Heart left ventricle (tissue), 13 donors: Measurements from ENCODE around the gene SOX8.

Experiments used
- CTCF ChIP-seq, 12 donors: fragments of 200-600 bp; sonication (generic) in 4 of 12; IDR thresholded peaks; one replicate each; pipeline versions ENCODE4 v1.5.0 to v1.8.0; 2018 to 2022; ENCODE audit warnings: antibody characterized with exemption in 12 of 12, mild to moderate bottlenecking in 5 of 12
- POLR2A ChIP-seq, 2 donors: fragments of 450-650 bp; IDR thresholded peaks; one replicate each; pipeline ENCODE4 v1.6.1; 2017; ENCODE audit warnings: antibody characterized with exemption in 2 of 2, mild to moderate bottlenecking in 2 of 2, moderate library complexity in 2 of 2
- donor health status: ischemic (EF 13 %, LVEDD 7.1; RV severe dilation, severe dysfunction).
- donor health status: DM: no; HTN: yes; CAD: no.
- donor health status: DM: no; HTN: no; CAD: no.
- donor health status: ischemic (EF 25% LVEDD 6.9; RV normal size, moderate dysfunction).
- donor health status: ischemic (EF 25% LVEDD 5.7; RV mildly dilated, moderate dysfunction).
- donor health status: ischemic (EF 35%, LVEDD 5.7; RV mildly dilated, moderate dysfunction).
- donor health status: nonischemic (EF 11% LVEDD 7.7; RV severe dilation, severe dysfunction).
- donor health status: DM: yes; HTN: yes; CAD: no.
- donor health status: PGD.
- donor health status: ischemic (EF 29% LVEDD 5.4; RV normal size, mild dysfunction).
- donor health status: nonischemic (EF 23%, LVEDD 6.1; RV moderate dilation, normal function).

- TF ChIP-seq CTCF (IDR thresholded peaks at IDR 0.05) (peak in 1 of 12 donors; percentile 7), POLR2A (IDR thresholded peaks at IDR 0.05) (no peak)
Observed at GRCh38 chr16:1030473-1030901, 48.9 kb downstream of the SOX8 start.
